HepG2 (cell line): Measurements from ENCODE around the gene KATNBL1. TPM values are rescaled to one million over a fixed set of nuclear protein-coding genes. Genes with fewer than 3 reads are reported as not detected.
A peak's percentile ranks its signal among the peaks of the same experiment; 100 is the strongest.
"Not testable (repeated sequence)": the region's sequence is repeated elsewhere in the genome, so short reads cannot be mapped to it uniquely, and the experiment has no call there.

Experiments
- ATAC-seq: fragments of 200-7000 bp; cut with Tn5 transposase; 3 replicates; pipeline ENCODE4 v1.9.1; 2020; ENCODE audit warnings: mild to moderate bottlenecking, moderate library complexity
- BruUV-seq: library from RNA; stranded (reverse); fragments of 400-500 nt; replicated peaks from 2 replicates; lab custom pipeline; 2021; lab: Mats Ljungman, UMichigan
- CTCF ChIA-PET: fragments of 300-600 bp; formaldehyde crosslinking; extraction: SDS; loops from one replicate; lab custom pipeline; 2021; ENCODE audit warnings: low total read pairs, inconsistent platforms, low intra/inter-chr PET ratio; lab: Yijun Ruan, JAX
- POLR2A ChIA-PET: fragments of 350-600 bp; sonication (Branson Sonifier 250); formaldehyde crosslinking; loops from one replicate; lab custom pipeline; 2020; ENCODE audit warnings: antibody characterized with exemption, inconsistent platforms; lab: Yijun Ruan, JAX
- DNase-seq: peaks from one replicate; pipeline ENCODE4 v3.0.0-alpha.2; 2015; ENCODE audit warnings: low spot score
- FAIRE-seq: peaks from 3 replicates; lab custom pipeline; 2011; peaks lifted over from hg19 to GRCh38; lab: Jason Lieb, UNC
- H2AFZ ChIP-seq: one replicate; pipeline ENCODE4 v1.6.1; 2011; ENCODE audit warnings: low read length, inconsistent platforms
- H3K27ac ChIP-seq: fragments of 300-600 bp; 3 replicates; pipeline ENCODE4 v1.8.0; 2011; ENCODE audit warnings: mixed run types, mild to moderate bottlenecking, mixed read lengths, low read length, inconsistent platforms; ENCODE audit not compliant: insufficient read depth; ENCODE audit errors: extremely low read length
- H3K27me3 ChIP-seq, 2 experiments: fragments of 200-600 bp in 1 of 2; 2 replicates in 1 of 2; 3 replicates in 1 of 2; pipeline versions ENCODE4 v1.6.0 to v1.8.0; 2011; ENCODE audit warnings: low read length in 2 of 2, mild to moderate bottlenecking in 2 of 2, moderate library complexity in 2 of 2, inconsistent platforms in 1 of 2; ENCODE audit not compliant: insufficient read depth in 2 of 2, control insufficient read depth in 1 of 2
- H3K36me3 ChIP-seq, 2 experiments: fragments of 200-600 bp in 1 of 2; replicated peaks in 1 of 2; 2 replicates in 1 of 2; 3 replicates in 1 of 2; pipeline versions ENCODE4 v1.5.1 to v1.8.0; 2011; ENCODE audit warnings: low read length in 2 of 2, inconsistent platforms in 1 of 2; ENCODE audit not compliant: insufficient read depth in 2 of 2, control insufficient read depth in 1 of 2
- H3K4me1 ChIP-seq: 2 replicates; pipeline ENCODE4 v1.5.1; 2012; ENCODE audit warnings: low read length, inconsistent platforms; ENCODE audit not compliant: insufficient read depth
- H3K4me2 ChIP-seq: 2 replicates; pipeline ENCODE4 v1.6.0; 2011; ENCODE audit warnings: low read depth, low read length, inconsistent platforms
- H3K4me3 ChIP-seq, 3 experiments: fragments of 200-600 bp in 1 of 3; sonication (generic), shearing (Covaris generic) in 1 of 3; replicated peaks in 1 of 3; 2 replicates each; pipeline ENCODE4 v1.5.1; 2011 to 2016; ENCODE audit warnings: low read length in 3 of 3, inconsistent platforms in 2 of 3, low read depth in 2 of 3, mild to moderate bottlenecking in 2 of 3, control low read depth in 1 of 3, mixed read lengths in 1 of 3; ENCODE audit not compliant: insufficient read depth in 1 of 3
- H3K79me2 ChIP-seq: one replicate; pipeline ENCODE4 v1.6.1; 2011; ENCODE audit warnings: low read length, inconsistent platforms; ENCODE audit not compliant: insufficient read depth
- H3K9ac ChIP-seq: 2 replicates; pipeline ENCODE4 v1.6.0; 2011; ENCODE audit warnings: mild to moderate bottlenecking, low read depth, low read length, inconsistent platforms; ENCODE audit not compliant: insufficient read depth
- H3K9me3 ChIP-seq: 2 replicates; pipeline ENCODE4 v1.5.1; 2012; ENCODE audit warnings: mild to moderate bottlenecking, low read length
- H4K20me1 ChIP-seq: 2 replicates; pipeline ENCODE4 v1.6.0; 2011; ENCODE audit warnings: inconsistent platforms, mild to moderate bottlenecking, low read length, moderate library complexity; ENCODE audit not compliant: insufficient read depth
- ADNP ChIP-seq: sonication (generic); formaldehyde crosslinking; IDR thresholded peaks from 2 replicates; pipeline ENCODE4 v1.4.0; 2020; ENCODE audit warnings: missing genetic modification reagents
- CEBPB ChIP-seq: IDR thresholded peaks from 2 replicates; pipeline ENCODE4 v1.6.1; 2011; ENCODE audit warnings: low read depth, low read length, improper control_type of control experiment, borderline replicate concordance
- KAT2B ChIP-seq: fragments of 150-350 bp; IDR thresholded peaks from 2 replicates; pipeline ENCODE4 v1.6.1; 2014; ENCODE audit warnings: low read depth, low read length, borderline replicate concordance
- MATR3 ChIP-seq: sonication (generic); formaldehyde crosslinking; IDR thresholded peaks from 2 replicates; pipeline ENCODE4 v1.4.0; 2020; ENCODE audit warnings: missing genetic modification reagents
- NFKBIZ ChIP-seq: IDR thresholded peaks from 2 replicates; pipeline ENCODE4 v1.6.1; 2018; ENCODE audit warnings: missing genetic modification reagents, missing compliant biosample characterization
- NR2C2 ChIP-seq: sonication (generic); formaldehyde crosslinking; IDR thresholded peaks from 2 replicates; pipeline ENCODE4 v1.4.0; 2020; ENCODE audit warnings: missing genetic modification reagents, mild to moderate bottlenecking, moderate library complexity, borderline replicate concordance
- PBX3 ChIP-seq: sonication (generic); formaldehyde crosslinking; IDR thresholded peaks from 2 replicates; pipeline ENCODE4 v1.8.1; 2023; ENCODE audit warnings: missing genetic modification reagents, inconsistent platforms, borderline replicate concordance
- YEATS4 ChIP-seq: sonication (generic); formaldehyde crosslinking; IDR thresholded peaks from 2 replicates; pipeline ENCODE4 v1.4.0; 2020; ENCODE audit warnings: missing genetic modification reagents, borderline replicate concordance
- ZBTB21 ChIP-seq: sonication (generic); formaldehyde crosslinking; IDR thresholded peaks from 2 replicates; pipeline ENCODE4 v1.4.0; 2020; ENCODE audit warnings: missing genetic modification reagents
- ZNF547 ChIP-seq: sonication (generic); formaldehyde crosslinking; IDR thresholded peaks from 2 replicates; pipeline ENCODE4 v1.5.1; 2020; ENCODE audit warnings: mild to moderate bottlenecking, missing genetic modification reagents
- ZNF557 ChIP-seq: sonication (generic); formaldehyde crosslinking; IDR thresholded peaks from 2 replicates; pipeline ENCODE4 v1.4.0; 2020; ENCODE audit warnings: missing genetic modification reagents
- ZNF713 ChIP-seq: sonication (generic); formaldehyde crosslinking; IDR thresholded peaks from 2 replicates; pipeline ENCODE4 v1.4.0; 2020; ENCODE audit warnings: mild to moderate bottlenecking, missing genetic modification reagents
- ZNF772 ChIP-seq: sonication (generic); formaldehyde crosslinking; IDR thresholded peaks from 2 replicates; pipeline ENCODE4 v1.5.0; 2020; ENCODE audit warnings: mild to moderate bottlenecking, missing genetic modification reagents
- ZNF841 ChIP-seq: sonication (generic); formaldehyde crosslinking; IDR thresholded peaks from 2 replicates; pipeline ENCODE4 v1.8.1; 2023; ENCODE audit warnings: missing genetic modification reagents, borderline replicate concordance
- WGBS: methylation state at CpG from one replicate; pipeline ENCODE4 v1.1.6; 2017; ENCODE audit warnings: low lambda C conversion rate; 5-methylcytosine and 5-hydroxymethylcytosine counted together
- in situ Hi-C: cut with HindIII; loops from 2 replicates; pipeline ENCODE4 v1.10.0; 2017; ENCODE audit warnings: low pct_unique_long_range_greater_than_20kb; ENCODE audit not compliant: extremely low pct_ligation_motif_present
- intact Hi-C: fragments of 100-400 bp; cut with micrococcal nuclease; formaldehyde crosslinking; loops from one replicate; pipeline ENCODE4 v1.10.0; 2022; ENCODE audit not compliant: unreplicated experiment
- polyA plus RNA-seq, 8 experiments: library from polyadenylated mRNA; depleted of rRNA in 3 of 8; stranded (reverse) in 7 of 8; unstranded in 1 of 8; fragments of >200 nt; fragmentation: Illumina TruSeq in 4 of 8; extraction: Trizol in 4 of 8; gene quantifications; 2 replicates each; pipeline versions ENCODE4 v1.2.1 to v1.2.3, GENCODE V29; 2011 to 2016; ENCODE audit warnings: low read depth in 4 of 8, missing spikeins in 1 of 8, mixed read lengths in 1 of 8; ENCODE audit not compliant: insufficient read depth in 1 of 8
- total RNA-seq, 5 experiments: library from RNA; depleted of rRNA; stranded (reverse); fragments of >200 nt; fragmentation: Illumina TruSeq; extraction: Trizol; gene quantifications; 2 replicates each; pipeline ENCODE4 v1.2.3, GENCODE V29; 2016; ENCODE audit warnings: low read depth in 1 of 5
- TF ChIP-seq, protein P1 (sequence below): sonication (generic); formaldehyde crosslinking; IDR thresholded peaks from 2 replicates; pipeline ENCODE4 v1.4.0; 2020; ENCODE audit warnings: missing genetic modification reagents
- TF ChIP-seq, protein P2 (sequence below): sonication (generic); formaldehyde crosslinking; IDR thresholded peaks from 2 replicates; pipeline ENCODE4 v1.5.0; 2020; ENCODE audit warnings: mild to moderate bottlenecking, missing genetic modification reagents

The KATNBL1 gene
- total and polyA plus RNA-seq, 2 of the 13 experiments (the other 11 are each of a cell fraction or from before 2014, with no cell fraction given): 23.4 to 42.8 TPM

- Histone ChIP-seq H3K9me3 (no peaks in the 10 kb centered on the region), H3K79me2 (no peaks in the 10 kb centered on the region), H3K4me3 (no peak overlapping the region), H3K4me1 (peaks cover 11% of the 10 kb centered on the region; the same call in 1 of the 2 replicates), H3K4me2 (no peak overlapping the region), H3K27me3 (no peaks in the 10 kb centered on the region), H3K36me3 (no peaks in the 10 kb centered on the region), H3K9ac (no peak overlapping the region)
- POLR2A ChIA-PET: no interaction called here
- 50% methylated on average over 6 of the region's 6 CpGs for WGBS
- peak; percentile 14 for DNase-seq
- CTCF ChIA-PET: no interaction called here
- intact Hi-C loops: no loop called here
- no peak for FAIRE-seq
- TF ChIP-seq CEBPB: no peak
- no peak for TF ChIP-seq ZNF557 (CRISPR knock-in tag)
- TF ChIP-seq ZNF547: no peak
- no peak for TF ChIP-seq PBX3 (CRISPR knock-in tag)
- no peak for TF ChIP-seq ADNP (CRISPR knock-in tag)
- TF ChIP-seq ZNF713 (CRISPR knock-in tag): no peak
- TF ChIP-seq YEATS4 (CRISPR knock-in tag): no peak
- no peak for TF ChIP-seq ZBTB21 (CRISPR knock-in tag)
- TF ChIP-seq, protein P1, sequence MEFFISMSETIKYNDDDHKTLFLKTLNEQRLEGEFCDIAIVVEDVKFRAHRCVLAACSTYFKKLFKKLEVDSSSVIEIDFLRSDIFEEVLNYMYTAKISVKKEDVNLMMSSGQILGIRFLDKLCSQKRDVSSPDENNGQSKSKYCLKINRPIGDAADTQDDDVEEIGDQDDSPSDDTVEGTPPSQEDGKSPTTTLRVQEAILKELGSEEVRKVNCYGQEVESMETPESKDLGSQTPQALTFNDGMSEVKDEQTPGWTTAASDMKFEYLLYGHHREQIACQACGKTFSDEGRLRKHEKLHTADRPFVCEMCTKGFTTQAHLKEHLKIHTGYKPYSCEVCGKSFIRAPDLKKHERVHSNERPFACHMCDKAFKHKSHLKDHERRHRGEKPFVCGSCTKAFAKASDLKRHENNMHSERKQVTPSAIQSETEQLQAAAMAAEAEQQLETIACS (CRISPR knock-in tag): no peak
- TF ChIP-seq, protein P2, sequence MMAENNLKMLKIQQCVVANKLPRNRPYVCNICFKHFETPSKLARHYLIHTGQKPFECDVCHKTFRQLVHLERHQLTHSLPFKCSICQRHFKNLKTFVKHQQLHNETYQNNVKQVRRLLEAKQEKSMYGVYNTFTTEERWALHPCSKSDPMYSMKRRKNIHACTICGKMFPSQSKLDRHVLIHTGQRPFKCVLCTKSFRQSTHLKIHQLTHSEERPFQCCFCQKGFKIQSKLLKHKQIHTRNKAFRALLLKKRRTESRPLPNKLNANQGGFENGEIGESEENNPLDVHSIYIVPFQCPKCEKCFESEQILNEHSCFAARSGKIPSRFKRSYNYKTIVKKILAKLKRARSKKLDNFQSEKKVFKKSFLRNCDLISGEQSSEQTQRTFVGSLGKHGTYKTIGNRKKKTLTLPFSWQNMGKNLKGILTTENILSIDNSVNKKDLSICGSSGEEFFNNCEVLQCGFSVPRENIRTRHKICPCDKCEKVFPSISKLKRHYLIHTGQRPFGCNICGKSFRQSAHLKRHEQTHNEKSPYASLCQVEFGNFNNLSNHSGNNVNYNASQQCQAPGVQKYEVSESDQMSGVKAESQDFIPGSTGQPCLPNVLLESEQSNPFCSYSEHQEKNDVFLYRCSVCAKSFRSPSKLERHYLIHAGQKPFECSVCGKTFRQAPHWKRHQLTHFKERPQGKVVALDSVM: no peak
- TF ChIP-seq MATR3 (CRISPR knock-in tag): no peak
- no peak for TF ChIP-seq ZNF772 (CRISPR knock-in tag)
- no peak for TF ChIP-seq ZNF841
- no peak for TF ChIP-seq NR2C2 (CRISPR knock-in tag)
- no peak for TF ChIP-seq KAT2B
- no peak for TF ChIP-seq NFKBIZ (CRISPR knock-in tag)
- TF ChIP-seq, all 625 proteins: peak for 0
- no peak; the same call in 2 of the 3 replicates for ATAC-seq
- no TSS peak for BruUV-seq
- Histone ChIP-seq H3K27ac (no peak overlapping the region), H2AFZ (no peak overlapping the region), H4K20me1 (no peaks in the 10 kb centered on the region)
- in situ Hi-C loops: no loop called here
Observed at GRCh38 chr15:34122771-34123183, 87.1 kb downstream of the KATNBL1 start.

GRCh38 chr15:34121786-34122185 lies 88.1 kb downstream of the KATNBL1 start:
- peaks cover 11% of the 10 kb centered on the region; the same call in 1 of the 2 replicates for H3K4me1 ChIP-seq
- H3K27me3 ChIP-seq, H3K4me2 ChIP-seq, H3K79me2 ChIP-seq, CTCF ChIA-PET, H4K20me1 ChIP-seq, H3K36me3 ChIP-seq, H2AFZ ChIP-seq, FAIRE-seq, DNase-seq, H3K9me3 ChIP-seq, in situ Hi-C loops, H3K9ac ChIP-seq, ATAC-seq, intact Hi-C loops, POLR2A ChIA-PET, H3K27ac ChIP-seq, H3K4me3 ChIP-seq, BruUV-seq: not testable (repeated sequence)
- 67% methylated on average over 12 of the region's 12 CpGs for whole genome bisulfite sequencing
